Small intestine (tissue), 7 donors: ENCODE results near the gene RCN2. TPM values are rescaled to one million over a fixed set of nuclear protein-coding genes. Genes with fewer than 3 reads are reported as not detected.
A peak's percentile ranks its signal among the peaks of the same experiment; 100 is the strongest.
"Not testable (repeated sequence)": the region's sequence is repeated elsewhere in the genome, so short reads cannot be mapped to it uniquely, and the experiment has no call there.

Experiments used
- DNase-seq, 2 donors: peaks; one replicate each; pipeline versions ENCODE4 v3.0.0 to v3.0.0-alpha.2; 2013
- FAIRE-seq: peaks from 2 replicates; lab custom pipeline; 2012; peaks lifted over from hg19 to GRCh38; lab: Jason Lieb, UNC
- H3K27ac ChIP-seq, 3 donors: one replicate each; pipeline ENCODE4 v1.5.1; 2013; ENCODE audit warnings: low read length in 2 of 3, mild to moderate bottlenecking in 2 of 3, control low read depth in 1 of 3, inconsistent platforms in 1 of 3, low read depth in 1 of 3, moderate library complexity in 1 of 3
- H3K27me3 ChIP-seq, 3 donors: one replicate each; pipeline ENCODE4 v1.6.1; 2013; ENCODE audit warnings: low read length in 3 of 3, inconsistent platforms in 1 of 3; ENCODE audit not compliant: control insufficient read depth in 3 of 3, insufficient read depth in 3 of 3
- H3K36me3 ChIP-seq, 3 donors: one replicate each; pipeline ENCODE4 v1.6.1; 2013; ENCODE audit warnings: low read length in 3 of 3, inconsistent platforms in 1 of 3, low read depth in 1 of 3, mild to moderate bottlenecking in 1 of 3, moderate library complexity in 1 of 3; ENCODE audit not compliant: control insufficient read depth in 3 of 3, insufficient read depth in 2 of 3
- H3K4me1 ChIP-seq, 3 donors: one replicate each; pipeline ENCODE4 v1.6.1; 2013; ENCODE audit warnings: low read length in 2 of 3, inconsistent platforms in 1 of 3, low read depth in 1 of 3, mild to moderate bottlenecking in 1 of 3, moderate library complexity in 1 of 3; ENCODE audit not compliant: control insufficient read depth in 3 of 3, insufficient read depth in 2 of 3
- H3K4me3 ChIP-seq, 3 donors: one replicate each; pipeline ENCODE4 v1.5.1; 2013; ENCODE audit warnings: low read length in 3 of 3, control low read depth in 1 of 3, inconsistent platforms in 1 of 3, low read depth in 1 of 3, mild to moderate bottlenecking in 1 of 3, moderate library complexity in 1 of 3
- H3K9me3 ChIP-seq, 2 donors: one replicate each; pipeline ENCODE4 v1.6.1; 2013; ENCODE audit warnings: low read depth in 1 of 2, low read length in 1 of 2; ENCODE audit not compliant: control insufficient read depth in 2 of 2, insufficient read depth in 1 of 2
- WGBS, 3 donors: extraction: QIAGEN DNeasy Blood & Tissue Kit; methylation state at CpG; one replicate each; pipeline ENCODE4 v1.1.7; 2013; 5-methylcytosine and 5-hydroxymethylcytosine counted together
- polyA plus RNA-seq, 4 donors: library from polyadenylated mRNA; stranded (reverse) in 3 of 4; unstranded in 1 of 4; fragments of 200-250 nt in 3 of 4; fragments of 120-200 nt in 1 of 4; gene quantifications; one replicate each; pipeline versions ENCODE4 v1.2.1 to v1.2.3, GENCODE V29; 2013
- donor health status: healthy with polysubstance abuse.
- donor health status: control.
- donor health status: control.
- donor health status: Bipolar disorder and iron deficiency.
- donor health status: healthy.

Gene RCN2
- polyA plus RNA-seq, 4 donors: 11.6 to 68.9 (median 26.5) TPM

GRCh38 chr15:76961268-76962011 is 29.9 kb downstream of the RCN2 start:
- no peak overlapping the region for H3K27ac ChIP-seq
- no peaks in the 10 kb centered on the region for H3K4me1 ChIP-seq
- H3K9me3 ChIP-seq: no peaks in the 10 kb centered on the region
- no peaks in the 10 kb centered on the region for H3K36me3 ChIP-seq
- peaks cover 0 to 2% (median 0%) of the 10 kb centered on the region in 3 donors for H3K27me3 ChIP-seq
- 71 to 88% (median 84%) methylated on average over 6 of the region's 6 CpGs for WGBS, 3 donors
- DNase-seq: no peak
- no peak for FAIRE-seq
- no peak overlapping the region for H3K4me3 ChIP-seq

DNA sequence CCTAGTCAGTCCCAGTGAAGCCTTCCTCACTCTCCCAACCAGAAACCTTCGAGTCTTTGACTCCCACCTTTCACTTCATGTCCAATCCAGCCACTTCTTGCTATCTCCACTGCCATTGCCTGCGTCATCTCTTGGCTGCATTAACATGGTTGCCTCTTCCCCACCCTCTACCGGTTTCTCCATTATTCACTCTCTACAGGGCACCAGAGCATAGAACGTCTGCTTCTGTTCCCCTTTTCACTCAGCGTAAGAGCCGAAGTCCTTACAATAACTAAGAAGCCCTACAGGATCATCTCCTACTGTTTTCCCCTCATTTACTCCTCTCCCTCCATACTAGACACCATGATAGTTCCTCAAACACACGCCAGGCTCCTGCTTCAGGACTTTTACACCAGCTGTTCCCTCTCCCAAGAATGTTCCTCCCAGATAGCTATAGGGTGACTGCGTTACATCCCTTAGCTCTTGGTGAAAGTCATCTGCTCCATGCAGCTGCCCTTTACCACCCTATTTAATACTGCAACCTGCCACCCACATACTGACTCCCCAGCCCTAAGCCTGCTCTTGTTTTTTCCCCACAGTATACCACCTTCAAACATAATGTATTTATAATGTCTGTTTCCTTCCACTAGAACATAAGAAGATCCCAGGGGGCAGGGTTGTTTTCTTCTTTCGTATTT is 30.9 kb downstream of the RCN2 start:
- no peak for DNase-seq
- peaks cover 0 to 2% (median 0%) of the 10 kb centered on the region in 3 donors for H3K27me3 ChIP-seq
- 85 to 88% (median 86%) methylated on average over 9 of the region's 9 CpGs for WGBS, 3 donors
- no peak overlapping the region for H3K4me3 ChIP-seq
- H3K9me3 ChIP-seq: no peaks in the 10 kb centered on the region
- no peak for FAIRE-seq
- H3K36me3 ChIP-seq: no peaks in the 10 kb centered on the region
- no peak overlapping the region for H3K27ac ChIP-seq
- H3K4me1 ChIP-seq: no peaks in the 10 kb centered on the region

DNA sequence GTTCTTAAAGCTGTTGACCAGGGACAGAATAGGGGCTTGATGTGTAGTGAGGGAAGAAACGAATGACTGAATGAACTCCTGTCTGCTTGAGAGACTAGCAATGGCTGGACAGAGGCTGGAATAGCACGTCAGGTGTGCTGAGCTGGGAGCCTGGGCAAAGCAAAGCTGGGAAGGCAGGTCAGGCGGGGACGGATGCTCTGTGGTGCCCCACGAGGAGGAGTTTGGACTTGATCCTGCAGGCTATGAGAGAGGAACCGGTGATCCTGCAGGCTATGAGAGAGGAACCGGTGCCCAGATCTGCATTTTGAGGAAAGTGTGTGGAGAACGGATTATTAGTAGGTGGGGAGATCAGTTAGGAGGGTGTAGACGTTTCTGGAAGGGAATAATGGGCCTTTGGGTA is 32.0 kb downstream of the RCN2 start:
- no peaks in the 10 kb centered on the region for H3K4me1 ChIP-seq
- no peaks in the 10 kb centered on the region for H3K36me3 ChIP-seq
- H3K27me3 ChIP-seq: peaks cover 0 to 2% (median 0%) of the 10 kb centered on the region in 3 donors
- no peaks in the 10 kb centered on the region for H3K9me3 ChIP-seq
- peak in 1 of 2 donors; percentile 24 for DNase-seq
- WGBS, 3 donors: 25 to 59% (median 43%) methylated on average over 9 of the region's 9 CpGs
- no peak for FAIRE-seq
- H3K27ac ChIP-seq: no peak overlapping the region
- no peak overlapping the region for H3K4me3 ChIP-seq

- Histone ChIP-seq H3K27ac (no peak overlapping the region), H3K4me1 (no peaks in the 10 kb centered on the region), H3K4me3 (no peak overlapping the region), H3K36me3 (no peaks in the 10 kb centered on the region), H3K9me3 (no peaks in the 10 kb centered on the region), H3K27me3 (peaks cover 0 to 2% (median 0%) of the 10 kb centered on the region in 3 donors)
- WGBS, 3 donors: 13 to 34% (median 26%) methylated on average over 5 of the region's 5 CpGs
- DNase-seq: no peak
- FAIRE-seq: no peak
Observed at GRCh38 chr15:76964157-76964556, 32.6 kb downstream of the RCN2 start.

DNA sequence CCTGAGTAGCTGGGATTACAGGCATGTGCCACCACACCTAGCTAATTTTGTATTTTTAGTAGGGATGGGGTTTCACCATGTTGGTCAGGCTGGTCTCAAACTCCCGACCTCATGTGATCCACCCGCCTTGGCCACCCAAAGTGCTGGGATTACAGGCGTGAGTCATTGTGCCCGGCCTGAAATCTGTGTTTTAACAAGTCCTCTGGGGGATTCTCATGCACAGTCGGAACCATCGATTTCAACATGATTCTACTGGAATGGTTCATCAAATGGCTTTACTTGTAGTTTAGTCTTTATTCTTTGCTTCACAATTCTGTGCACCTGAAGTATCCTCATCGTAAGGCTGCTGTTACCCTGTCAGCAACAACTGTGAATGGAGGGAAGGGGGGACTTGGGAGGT is 34.5 kb downstream of the RCN2 start:
- H3K9me3 ChIP-seq, DNase-seq, H3K4me1 ChIP-seq, H3K27ac ChIP-seq, FAIRE-seq, H3K27me3 ChIP-seq, H3K36me3 ChIP-seq, H3K4me3 ChIP-seq: not testable (repeated sequence)
- 85 to 92% (median 90%) methylated on average over 7 of the region's 7 CpGs for WGBS, 3 donors

DNA sequence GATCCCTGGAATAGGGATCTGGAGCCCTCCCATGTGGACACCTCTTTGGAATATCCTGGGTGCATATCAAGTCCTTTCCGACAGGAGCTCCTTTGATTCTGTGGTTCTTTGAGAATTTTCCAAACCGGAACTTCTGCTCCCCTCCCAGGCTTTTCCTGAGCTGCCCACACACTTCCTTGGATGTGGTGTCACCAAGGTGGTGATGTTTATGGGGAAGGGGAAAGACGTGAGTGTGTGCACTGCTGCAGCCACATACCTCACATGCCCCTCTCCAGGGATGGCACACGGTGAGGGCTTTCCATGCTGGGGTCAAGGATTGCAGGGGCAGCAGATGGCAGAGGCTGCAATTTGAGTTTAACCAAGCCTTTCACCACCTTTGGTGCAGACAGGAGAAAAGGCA is 35.5 kb downstream of the RCN2 start:
- Histone ChIP-seq H3K9me3 (no peaks in the 10 kb centered on the region), H3K27me3 (peaks cover 0 to 2% (median 0%) of the 10 kb centered on the region in 3 donors), H3K27ac (no peak overlapping the region), H3K36me3 (no peaks in the 10 kb centered on the region), H3K4me1 (no peaks in the 10 kb centered on the region), H3K4me3 (no peak overlapping the region)
- no peak for DNase-seq
- no peak for FAIRE-seq
- WGBS, 3 donors: 53 to 64% (median 61%) methylated on average over 4 of the region's 4 CpGs

- Histone ChIP-seq H3K27ac (no peak overlapping the region), H3K36me3 (no peaks in the 10 kb centered on the region), H3K27me3 (peaks cover 0 to 7% (median 0%) of the 10 kb centered on the region in 3 donors), H3K9me3 (no peaks in the 10 kb centered on the region), H3K4me3 (no peak overlapping the region), H3K4me1 (peaks cover 0 to 6% (median 0%) of the 10 kb centered on the region in 3 donors)
- 88 to 100% (median 91%) methylated on average over 1 of the region's 1 CpG for whole genome bisulfite sequencing, 3 donors
- FAIRE-seq (no peak), DNase-seq (no peak)
Observed at GRCh38 chr15:76968306-76968705, 36.8 kb downstream of the RCN2 start.

DNA sequence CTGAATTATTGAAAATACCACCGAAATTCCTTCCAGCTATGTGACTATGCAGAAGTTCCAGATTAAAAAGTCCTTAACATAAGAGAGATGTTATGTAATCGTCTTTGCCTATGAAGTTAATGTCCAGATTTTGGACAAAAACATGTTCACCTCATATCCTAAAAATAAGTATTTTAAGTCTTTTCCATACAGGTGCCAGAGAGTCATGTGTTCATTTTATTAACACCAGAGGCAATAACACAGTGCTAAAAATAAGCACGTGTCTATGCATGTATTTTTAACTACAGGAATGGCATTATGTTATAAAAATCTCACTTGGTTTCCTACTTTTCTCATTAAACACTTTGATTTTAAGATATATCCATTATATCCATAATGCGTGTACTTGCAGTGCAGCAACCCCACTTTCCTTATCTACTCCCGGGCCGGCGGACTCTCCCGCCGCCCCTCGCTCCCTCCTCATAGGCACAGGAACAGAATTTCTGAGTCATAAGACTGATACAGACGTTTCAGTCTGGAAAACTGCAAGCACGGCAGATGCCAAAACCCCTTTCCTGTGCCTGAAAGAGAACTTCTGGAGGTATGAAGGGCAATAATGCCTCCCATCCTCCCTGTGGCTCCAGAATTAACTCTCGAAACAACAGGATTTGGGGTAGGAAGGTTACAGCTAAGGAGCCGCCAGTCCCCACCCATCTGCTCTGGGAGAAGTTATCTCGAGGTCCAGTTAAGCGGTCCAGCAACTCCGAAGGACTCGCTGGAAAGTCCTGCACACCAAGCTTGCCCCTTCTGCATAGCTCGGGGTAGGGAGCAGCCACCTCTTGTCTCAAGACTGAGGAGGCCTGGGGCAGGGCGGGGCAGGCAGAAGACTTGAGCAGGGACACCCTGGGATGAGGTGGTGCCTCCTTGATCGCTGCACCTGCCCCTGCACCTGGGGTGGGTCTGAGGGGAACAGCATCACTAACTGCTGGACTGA is 41.1 kb downstream of the RCN2 start:
- Histone ChIP-seq H3K4me3 (no peak overlapping the region), H3K36me3 (no peaks in the 10 kb centered on the region), H3K4me1 (peaks cover 0 to 9% (median 0%) of the 10 kb centered on the region in 3 donors), H3K27ac (no peak overlapping the region), H3K9me3 (no peaks in the 10 kb centered on the region), H3K27me3 (peaks cover 0 to 12% (median 0%) of the 10 kb centered on the region in 3 donors)
- DNase-seq (no peak), FAIRE-seq (no peak)
- 26 to 54% (median 35%) methylated on average over 21 of the region's 21 CpGs for WGBS, 3 donors
